ENCODE data around the gene ARID2.

Gene ARID2

GRCh38 chr12:45727301-45727979 is 2.1 kb upstream of the ARID2 start (continued):
- TF ChIP-seq MEIS1 (CRISPR knock-in tag; IDR thresholded peaks at IDR 0.05; ENCODE audit: borderline replicate concordance) (no peak), TRIM28 (IDR thresholded peaks at IDR 0.05; ENCODE audit: borderline replicate concordance, low read length) (peak; percentile 50; the same call in 1 of the 2 replicates), ZFHX2 (tag by site-specific recombination; conservative IDR thresholded peaks at IDR 0.05) (0 out of 2 replicates have a peak, but pooled peaks have one; percentile 25), ZNF433 (tag by site-specific recombination; IDR thresholded peaks at IDR 0.05; ENCODE audit: low read depth) (no peak), ZNF843 (tag by site-specific recombination; IDR thresholded peaks at IDR 0.05) (peak; percentile 80; the same call in 1 of the 2 replicates), ZFP3 (tag by site-specific recombination; IDR thresholded peaks at IDR 0.05; ENCODE audit: low read depth) (no peak), SCRT2 (tag by site-specific recombination; IDR thresholded peaks at IDR 0.05) (0 out of 2 replicates have a peak, but pooled peaks have one; percentile 10), HIC1 (tag by site-specific recombination; IDR thresholded peaks at IDR 0.05) (no peak), ZNF362 (tag by site-specific recombination; IDR thresholded peaks at IDR 0.05) (no peak), ZNF747 (tag by site-specific recombination; IDR thresholded peaks at IDR 0.05) (no peak), GFI1B (tag by site-specific recombination; IDR thresholded peaks at IDR 0.05) (peak; percentile 41; the same call in 1 of the 2 replicates), PATZ1 (tag by site-specific recombination; IDR thresholded peaks at IDR 0.05) (peak; percentile 96), GLI2 (tag by site-specific recombination; IDR thresholded peaks at IDR 0.05; ENCODE audit: borderline replicate concordance, low read depth) (peak; percentile 39; the same call in 1 of the 2 replicates), ZNF571 (tag by site-specific recombination; IDR thresholded peaks at IDR 0.05) (no peak), ZNF548 (tag by site-specific recombination; IDR thresholded peaks at IDR 0.05) (no peak), ZNF175 (tag by site-specific recombination; IDR thresholded peaks at IDR 0.05) (no peak), ZNF654 (tag by site-specific recombination; IDR thresholded peaks at IDR 0.05; ENCODE audit: low read depth) (no peak; the same call in 1 of the 2 replicates), PRDM6 (tag by site-specific recombination; IDR thresholded peaks at IDR 0.05) (peak; percentile 49), ZFP69B (tag by site-specific recombination; IDR thresholded peaks at IDR 0.05) (peak; percentile 92), ZNF266 (tag by site-specific recombination; IDR thresholded peaks at IDR 0.05; ENCODE audit: low read depth) (no peak), TSHZ1 (tag by site-specific recombination; IDR thresholded peaks at IDR 0.05; ENCODE audit: borderline replicate concordance) (peak; percentile 63), ZNF239 (tag by site-specific recombination; IDR thresholded peaks at IDR 0.05) (no peak), ZBTB21 (tag by site-specific recombination; IDR thresholded peaks at IDR 0.05) (0 out of 2 replicates have a peak, but pooled peaks have one; percentile 24), ZNF544 (tag by site-specific recombination; IDR thresholded peaks at IDR 0.05) (no peak), ZNF530 (tag by site-specific recombination; IDR thresholded peaks at IDR 0.05; ENCODE audit: low read depth) (no peak), ZNF211 (tag by site-specific recombination; IDR thresholded peaks at IDR 0.05; ENCODE audit: low read depth) (no peak), YY2 (tag by site-specific recombination; IDR thresholded peaks at IDR 0.05) (peak; percentile 91), ZNF561 (tag by site-specific recombination; IDR thresholded peaks at IDR 0.05; ENCODE audit: borderline replicate concordance) (peak; percentile 80; the same call in 1 of the 2 replicates), ZSCAN23 (tag by site-specific recombination; IDR thresholded peaks at IDR 0.05) (peak; percentile 62; the same call in 1 of the 2 replicates), ZNF423 (tag by site-specific recombination; IDR thresholded peaks at IDR 0.05) (peak; percentile 83), ZNF2 (tag by site-specific recombination; IDR thresholded peaks at IDR 0.05) (peak; percentile 46)

Data from HEK293 (cell line).